Stomach (tissue), 4 donors: ENCODE results near the gene SAMD7.

Experiments
- CTCF ChIP-seq, 7 experiments: fragments of 450-650 bp in 4 of 7; fragments of 200-600 bp in 3 of 7; sonication (generic) in 3 of 7; IDR thresholded peaks; one replicate each; pipeline ENCODE4 v1.5.1; 2016 to 2019; ENCODE audit warnings: antibody characterized with exemption in 7 of 7, control low read depth in 2 of 7, mild to moderate bottlenecking in 1 of 7
- EP300 ChIP-seq: sonication (generic); formaldehyde crosslinking; IDR thresholded peaks from one replicate; pipeline ENCODE4 v1.6.1; 2017; ENCODE audit warnings: antibody characterized with exemption

- TF ChIP-seq CTCF (IDR thresholded peaks at IDR 0.05) (no peak), EP300 (no peak)
Observed at GRCh38 chr3:169930843-169931242, 19.5 kb downstream of the SAMD7 start.
